ENCODE results near the gene AK9. TPM values are rescaled to one million over a fixed set of nuclear protein-coding genes. Genes with fewer than 3 reads are reported as not detected.
A peak's percentile ranks its signal among the peaks of the same experiment; 100 is the strongest.

The AK9 gene
- total RNA-seq, 5 donors from 2014 or later (not counting 1 experiment from before 2014, with no cell fraction given), result 7.9 to 12.6 (median 10.2) TPM

- Mint-ChIP-seq H3K9me3 (no peaks in the 10 kb centered on the region), H3K4me1 (peaks cover 72 to 78% (median 74%) of the 10 kb centered on the region in 3 donors), H3K4me3 (peak overlapping the region; percentile 77 to 93 (median 89)), H3K36me3 (peaks cover 66% of the 10 kb centered on the region), H3K27me3 (no peaks in the 10 kb centered on the region), H3K27ac (peak overlapping the region; percentile 86)
- H3K4me1 ChIP-seq (ENCODE audit: control insufficient read depth in 1 of 2, extremely low read depth in 1 of 2, insufficient read depth in 2 of 2, low read length in 2 of 2), result peaks cover 50 to 65% of the 10 kb centered on the region in 2 experiments
- peaks cover under 1 to 63% of the 10 kb centered on the region in 2 donors for H3K36me3 ChIP-seq (ENCODE audit: control insufficient read depth in 2 of 2, extremely low read depth in 1 of 2, insufficient read depth in 1 of 2, low read length in 1 of 2)
- ATAC-seq (replicated peaks in 1 of 4) (no peak), DNase-seq (no peak)
- peak overlapping the region; percentile 2 to 51 for H3K4me3 ChIP-seq (ENCODE audit: control insufficient read depth in 1 of 2, extremely low read depth in 1 of 2, low read length in 1 of 2)
- POLR2A ChIA-PET, result interaction anchor here (0.6 to 1.0 kb wide), 5 partner anchors 14 to 2000 kb away, joined by 3 to 6 read pairs (median 3); no protein-coding TSS in a partner anchor
- no CpG with 5 or more reads among the region's 9 CpGs for WGBS (ENCODE audit: insufficient coverage)
- no peaks in the 10 kb centered on the region for H3K27me3 ChIP-seq (replicated peaks in 1 of 2; ENCODE audit: control insufficient read depth in 2 of 2, extremely low read depth in 1 of 2, insufficient read depth in 2 of 2, low read length in 1 of 2)
- no peaks in the 10 kb centered on the region for H3K9me3 ChIP-seq
- H3K27ac ChIP-seq (ENCODE audit: low read length), result no peak overlapping the region
- CTCF ChIA-PET, result interaction anchor here (0.6 to 1.5 kb wide), 5 partner anchors 13 to 243 kb away, joined by 3 to 5 read pairs (median 4); partner anchors contain the start of gene MICAL1 (in 1 of the 2)
These were observed 212.7 kb downstream of the AK9 start for GRCh38 chr6:109478222-109478805.

- H3K27me3 ChIP-seq (replicated peaks in 1 of 2; ENCODE audit: control insufficient read depth in 2 of 2, extremely low read depth in 1 of 2, insufficient read depth in 2 of 2, low read length in 1 of 2), result no peaks in the 10 kb centered on the region
- 80% methylated on average over 1 of the region's 2 CpGs for WGBS (ENCODE audit: insufficient coverage)
- H3K27me3 Mint-ChIP-seq, result no peaks in the 10 kb centered on the region
- H3K4me3 ChIP-seq (ENCODE audit: control insufficient read depth in 1 of 2, extremely low read depth in 1 of 2, low read length in 1 of 2), result peak overlapping the region in 1 of 2 donors; percentile 17
- no peak for DNase-seq
- H3K27ac ChIP-seq (ENCODE audit: low read length), result no peak overlapping the region
- ChIA-PET POLR2A (interaction anchor here in 1 of 2 donors (0.6 kb wide), 1 partner anchor 14 kb away, joined by 3 read pairs; no protein-coding TSS in a partner anchor), CTCF (interaction anchor here (0.6 to 1.5 kb wide), 4 partner anchors 13 to 46 kb away, joined by 3 to 5 read pairs (median 4); partner anchors contain the start of gene MICAL1 (in 1 of the 2))
- peak overlapping the region; percentile 77 to 93 (median 89) for H3K4me3 Mint-ChIP-seq
- H3K9me3 Mint-ChIP-seq, result no peaks in the 10 kb centered on the region
- H3K4me1 ChIP-seq (ENCODE audit: control insufficient read depth in 1 of 2, extremely low read depth in 1 of 2, insufficient read depth in 2 of 2, low read length in 2 of 2), result peaks cover 50 to 71% of the 10 kb centered on the region in 2 experiments
- no peaks in the 10 kb centered on the region for H3K9me3 ChIP-seq
- peaks cover 6 to 69% of the 10 kb centered on the region in 2 donors for H3K36me3 ChIP-seq (ENCODE audit: control insufficient read depth in 2 of 2, extremely low read depth in 1 of 2, insufficient read depth in 1 of 2, low read length in 1 of 2)
- peaks cover 72% of the 10 kb centered on the region for H3K36me3 Mint-ChIP-seq
- H3K27ac Mint-ChIP-seq, result peak overlapping the region; percentile 86
- peaks cover 77 to 84% (median 80%) of the 10 kb centered on the region in 3 donors for H3K4me1 Mint-ChIP-seq
- ATAC-seq (replicated peaks in 1 of 4), result no peak
These were observed 213.3 kb downstream of the AK9 start for GRCh38 chr6:109477725-109478124.

GRCh38 chr6:109477184-109477583, 213.8 kb downstream of the AK9 start:
- Histone ChIP-seq H3K27me3 (replicated peaks in 1 of 2; ENCODE audit: control insufficient read depth in 2 of 2, extremely low read depth in 1 of 2, insufficient read depth in 2 of 2, low read length in 1 of 2) (no peaks in the 10 kb centered on the region), H3K36me3 (ENCODE audit: control insufficient read depth in 2 of 2, extremely low read depth in 1 of 2, insufficient read depth in 1 of 2, low read length in 1 of 2) (peaks cover 6 to 74% of the 10 kb centered on the region in 2 donors), H3K4me1 (ENCODE audit: control insufficient read depth in 1 of 2, extremely low read depth in 1 of 2, insufficient read depth in 2 of 2, low read length in 2 of 2) (peaks cover 46 to 68% of the 10 kb centered on the region in 2 experiments), H3K9me3 (no peaks in the 10 kb centered on the region), H3K27ac (ENCODE audit: low read length) (no peak overlapping the region), H3K4me3 (ENCODE audit: control insufficient read depth in 1 of 2, extremely low read depth in 1 of 2, low read length in 1 of 2) (no peak overlapping the region)
- ChIA-PET CTCF (no interaction called here), POLR2A (no interaction called here)
- ATAC-seq (replicated peaks in 1 of 4), result no peak
- H3K4me3 Mint-ChIP-seq, result peak overlapping the region; percentile 77 to 93 (median 89)
- no peak for DNase-seq
- WGBS (ENCODE audit: insufficient coverage), result 100% methylated on average over 1 of the region's 2 CpGs
- H3K36me3 Mint-ChIP-seq, result peaks cover 75% of the 10 kb centered on the region
- peaks cover 82 to 86% (median 83%) of the 10 kb centered on the region in 3 donors for H3K4me1 Mint-ChIP-seq
- H3K9me3 Mint-ChIP-seq, result no peaks in the 10 kb centered on the region
- H3K27ac Mint-ChIP-seq, result peak overlapping the region; percentile 86
- H3K27me3 Mint-ChIP-seq, result no peaks in the 10 kb centered on the region

GRCh38 chr6:109475625-109476024, 215.4 kb downstream of the AK9 start:
- H3K4me3 ChIP-seq (ENCODE audit: control insufficient read depth in 1 of 2, extremely low read depth in 1 of 2, low read length in 1 of 2), result no peak overlapping the region
- peaks cover 32 to 53% of the 10 kb centered on the region in 2 experiments for H3K4me1 ChIP-seq (ENCODE audit: control insufficient read depth in 1 of 2, extremely low read depth in 1 of 2, insufficient read depth in 2 of 2, low read length in 2 of 2)
- H3K27me3 ChIP-seq (replicated peaks in 1 of 2; ENCODE audit: control insufficient read depth in 2 of 2, extremely low read depth in 1 of 2, insufficient read depth in 2 of 2, low read length in 1 of 2), result no peaks in the 10 kb centered on the region
- Mint-ChIP-seq H3K27me3 (no peaks in the 10 kb centered on the region), H3K27ac (peak overlapping the region in 1 of 2 donors; percentile 64), H3K9me3 (no peaks in the 10 kb centered on the region), H3K4me3 (peak overlapping the region in 1 of 3 donors; percentile 89), H3K4me1 (peaks cover 74 to 84% (median 76%) of the 10 kb centered on the region in 3 donors), H3K36me3 (peaks cover 77% of the 10 kb centered on the region)
- peaks cover 13 to 84% of the 10 kb centered on the region in 2 donors for H3K36me3 ChIP-seq (ENCODE audit: control insufficient read depth in 2 of 2, extremely low read depth in 1 of 2, insufficient read depth in 1 of 2, low read length in 1 of 2)
- no peak for ATAC-seq (replicated peaks in 1 of 4)
- no peak for DNase-seq
- no peak overlapping the region for H3K27ac ChIP-seq (ENCODE audit: low read length)
- WGBS (ENCODE audit: insufficient coverage), result no CpG with 5 or more reads among the region's 2 CpGs
- POLR2A ChIA-PET, result no interaction called here
- H3K9me3 ChIP-seq, result no peaks in the 10 kb centered on the region
- CTCF ChIA-PET, result no interaction called here

GRCh38 chr6:109474995-109475394, 216.0 kb downstream of the AK9 start:
- DNase-seq (no peak), ATAC-seq (replicated peaks in 1 of 4) (no peak)
- Histone ChIP-seq H3K27me3 (replicated peaks in 1 of 2; ENCODE audit: control insufficient read depth in 2 of 2, extremely low read depth in 1 of 2, insufficient read depth in 2 of 2, low read length in 1 of 2) (no peaks in the 10 kb centered on the region), H3K9me3 (no peaks in the 10 kb centered on the region), H3K36me3 (ENCODE audit: control insufficient read depth in 2 of 2, extremely low read depth in 1 of 2, insufficient read depth in 1 of 2, low read length in 1 of 2) (peaks cover 13 to 84% of the 10 kb centered on the region in 2 donors), H3K4me1 (ENCODE audit: control insufficient read depth in 1 of 2, extremely low read depth in 1 of 2, insufficient read depth in 2 of 2, low read length in 2 of 2) (peaks cover 25 to 47% of the 10 kb centered on the region in 2 experiments), H3K4me3 (ENCODE audit: control insufficient read depth in 1 of 2, extremely low read depth in 1 of 2, low read length in 1 of 2) (no peak overlapping the region), H3K27ac (ENCODE audit: low read length) (no peak overlapping the region)
- ChIA-PET CTCF (no interaction called here), POLR2A (no interaction called here)
- Mint-ChIP-seq H3K4me3 (no peak overlapping the region), H3K27ac (peak overlapping the region in 1 of 2 donors; percentile 56), H3K27me3 (no peaks in the 10 kb centered on the region), H3K9me3 (no peaks in the 10 kb centered on the region), H3K4me1 (peaks cover 69 to 82% (median 71%) of the 10 kb centered on the region in 3 donors), H3K36me3 (peaks cover 79% of the 10 kb centered on the region)
- WGBS (ENCODE audit: insufficient coverage), result 94% methylated on average over 2 of the region's 4 CpGs

GRCh38 chr6:109473120-109473519, 217.9 kb downstream of the AK9 start:
- no peaks in the 10 kb centered on the region for H3K27me3 ChIP-seq (replicated peaks in 1 of 2; ENCODE audit: control insufficient read depth in 2 of 2, extremely low read depth in 1 of 2, insufficient read depth in 2 of 2, low read length in 1 of 2)
- WGBS (ENCODE audit: insufficient coverage), result 84% methylated on average over 3 of the region's 3 CpGs
- Mint-ChIP-seq H3K36me3 (peaks cover 84% of the 10 kb centered on the region), H3K4me1 (peaks cover 67 to 81% (median 73%) of the 10 kb centered on the region in 3 donors), H3K27me3 (no peaks in the 10 kb centered on the region), H3K4me3 (no peak overlapping the region), H3K27ac (peak overlapping the region; percentile 58 to 84), H3K9me3 (no peaks in the 10 kb centered on the region)
- peaks cover 11 to 32% of the 10 kb centered on the region in 2 experiments for H3K4me1 ChIP-seq (ENCODE audit: control insufficient read depth in 1 of 2, extremely low read depth in 1 of 2, insufficient read depth in 2 of 2, low read length in 2 of 2)
- no peak overlapping the region for H3K27ac ChIP-seq (ENCODE audit: low read length)
- no peak overlapping the region for H3K4me3 ChIP-seq (ENCODE audit: control insufficient read depth in 1 of 2, extremely low read depth in 1 of 2, low read length in 1 of 2)
- ATAC-seq (replicated peaks in 1 of 4) (no peak), DNase-seq (no peak)
- POLR2A ChIA-PET, result no interaction called here
- CTCF ChIA-PET, result interaction anchor here in 1 of 2 donors (0.6 kb wide), 1 partner anchor 224 kb away, joined by 3 read pairs; no protein-coding TSS in a partner anchor
- peaks cover 13 to 96% of the 10 kb centered on the region in 2 donors for H3K36me3 ChIP-seq (ENCODE audit: control insufficient read depth in 2 of 2, extremely low read depth in 1 of 2, insufficient read depth in 1 of 2, low read length in 1 of 2)
- no peaks in the 10 kb centered on the region for H3K9me3 ChIP-seq
